Fibroblast of pulmonary artery (primary cell): ENCODE data around the gene NDC1.

Source experiments
- DNase-seq: peaks from one replicate; pipeline ENCODE4 v3.0.0-alpha.2; 2010; ENCODE audit warnings: low read depth
- H3K4me3 ChIP-seq: replicated peaks from 2 replicates; pipeline ENCODE4 v1.5.1; 2011; ENCODE audit warnings: low read depth, mild to moderate bottlenecking, control low read depth, low read length, moderate library complexity
- CTCF ChIP-seq: IDR thresholded peaks from 2 replicates; pipeline ENCODE4 v1.5.1; 2011; ENCODE audit warnings: mild to moderate bottlenecking, control low read depth, low read length, inconsistent platforms; ENCODE audit errors: missing control alignments

Gene NDC1

GRCh38 chr1:53755874-53756273 is 82.2 kb downstream of the NDC1 start:
- no peak for TF ChIP-seq CTCF
- DNase-seq: no peak
- no peak overlapping the region for H3K4me3 ChIP-seq

GRCh38 chr1:53754484-53755312 is 83.4 kb downstream of the NDC1 start:
- no peak overlapping the region for H3K4me3 ChIP-seq
- peak; percentile 83 for DNase-seq
- TF ChIP-seq CTCF: peak; percentile 83

GRCh38 chr1:53752281-53752680 is 85.8 kb downstream of the NDC1 start:
- TF ChIP-seq CTCF: no peak
- DNase-seq: no peak
- H3K4me3 ChIP-seq: no peak overlapping the region

GRCh38 chr1:53747841-53748240 is 90.3 kb downstream of the NDC1 start:
- no peak for TF ChIP-seq CTCF
- no peak for DNase-seq
- no peak overlapping the region for H3K4me3 ChIP-seq

GRCh38 chr1:53740621-53741105 is 97.4 kb downstream of the NDC1 start:
- no peak overlapping the region for H3K4me3 ChIP-seq
- peak; percentile 53 for DNase-seq
- TF ChIP-seq CTCF: no peak

- no peak for TF ChIP-seq CTCF
- DNase-seq: peak; percentile 82
- peak within 1 kb of the TSS; percentile 61 for H3K4me3 ChIP-seq
Measured at GRCh38 chr1:53739109-53739681, 98.9 kb downstream of the NDC1 start, which contains the start of gene GLIS1. TSS of gene GLIS1 (minus strand) at chr1:53739164. CDS start at chr1:53738064, 1,100 bp downstream.
